Coronary artery (tissue), 2 donors: Measurements from ENCODE around the gene TICAM1.
"Not testable (repeated sequence)": the region's sequence is repeated elsewhere in the genome, so short reads cannot be mapped to it uniquely, and the experiment has no call there.

Source experiments
- DNase-seq: peaks from one replicate; pipeline ENCODE4 v3.0.0-alpha.2; 2017; ENCODE audit warnings: low spot score
- H3K27ac ChIP-seq, 2 donors: fragments of 200-600 bp; sonication (generic); one replicate each; pipeline ENCODE4 v1.5.1; 2016 to 2019
- H3K4me3 ChIP-seq: fragments of 200-600 bp; sonication (generic); 2 replicates; pipeline ENCODE4 v1.5.1; 2016; ENCODE audit warnings: mild to moderate bottlenecking, moderate library complexity
- CTCF ChIP-seq: fragments of 200-600 bp; sonication (generic); IDR thresholded peaks from one replicate; pipeline ENCODE4 v1.5.1; 2019; ENCODE audit warnings: antibody characterized with exemption

The TICAM1 gene

DNA sequence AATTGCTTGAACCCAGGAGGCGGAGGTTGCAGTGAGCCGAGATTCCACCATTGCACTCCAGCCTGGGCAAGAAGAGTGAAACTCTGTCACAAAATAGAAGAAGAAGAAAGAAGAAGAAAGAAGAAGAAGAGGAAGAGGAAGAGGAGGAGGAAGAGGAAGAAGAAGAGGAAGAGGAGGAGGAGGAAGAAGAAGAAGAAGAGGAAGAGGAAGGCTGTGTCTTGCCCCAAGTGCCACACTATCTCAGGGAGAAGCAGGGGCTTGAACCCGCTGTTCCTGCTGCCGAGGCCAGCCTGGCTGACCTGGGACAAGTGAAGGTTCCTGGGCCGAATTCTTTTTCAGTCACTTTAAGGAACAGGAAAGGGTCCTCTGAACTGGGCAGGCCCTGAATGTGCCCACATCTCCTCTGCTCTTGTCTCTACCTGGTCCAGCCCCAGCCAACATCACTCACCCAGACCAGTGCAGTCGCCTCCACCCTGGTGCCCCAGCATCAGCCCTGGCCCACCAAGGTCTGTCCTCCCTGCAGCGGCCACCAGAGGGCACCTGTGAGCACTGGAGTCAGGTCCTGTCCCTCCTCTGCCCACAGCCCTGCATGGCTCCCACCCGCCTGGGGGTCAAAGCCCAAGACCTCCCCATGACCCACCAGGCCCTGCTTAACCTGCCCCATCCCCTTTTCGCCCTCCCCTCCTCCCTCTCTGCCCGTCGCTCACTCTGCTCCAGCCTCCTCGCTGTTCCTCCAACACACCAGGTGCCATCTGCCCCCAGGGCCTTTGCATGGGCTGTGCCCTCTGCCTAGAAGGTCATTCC, 20.0 kb downstream of the TICAM1 start:
- peak; percentile 56 for TF ChIP-seq CTCF
- Histone ChIP-seq H3K27ac (peak overlapping the region; percentile 79 to 93), H3K4me3 (no peak overlapping the region)
- DNase-seq: peak; percentile 88

- DNase-seq: no peak
- Histone ChIP-seq H3K27ac (no peak overlapping the region), H3K4me3 (no peak overlapping the region)
- TF ChIP-seq CTCF: no peak
Measured at GRCh38 chr19:4807188-4807587, 24.3 kb downstream of the TICAM1 start.

DNA sequence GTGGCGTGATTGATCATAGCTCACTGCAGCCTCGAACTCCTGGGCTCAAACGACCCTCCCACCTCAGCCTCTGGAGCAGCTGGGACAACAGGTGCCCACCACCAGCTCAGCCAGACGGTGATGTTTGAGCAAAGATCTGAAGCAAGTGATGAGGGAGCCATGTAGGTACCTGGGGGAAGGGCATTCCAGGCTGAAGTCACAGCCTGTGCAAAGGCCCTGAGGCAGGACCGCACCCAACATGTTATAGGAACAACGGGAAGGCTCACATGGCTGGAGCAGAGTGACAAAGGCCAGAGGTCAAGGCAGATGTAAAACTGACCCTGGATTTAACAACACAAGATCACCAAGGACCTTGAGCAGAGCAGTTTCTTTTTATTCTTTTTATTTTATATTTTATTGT, 25.1 kb downstream of the TICAM1 start:
- Histone ChIP-seq H3K4me3 (no peak overlapping the region), H3K27ac (no peak overlapping the region)
- no peak for DNase-seq
- no peak for TF ChIP-seq CTCF

- DNase-seq, H3K4me3 ChIP-seq, H3K27ac ChIP-seq: not testable (repeated sequence)
Measured at GRCh38 chr19:4805140-4805539, 26.4 kb downstream of the TICAM1 start.

DNA sequence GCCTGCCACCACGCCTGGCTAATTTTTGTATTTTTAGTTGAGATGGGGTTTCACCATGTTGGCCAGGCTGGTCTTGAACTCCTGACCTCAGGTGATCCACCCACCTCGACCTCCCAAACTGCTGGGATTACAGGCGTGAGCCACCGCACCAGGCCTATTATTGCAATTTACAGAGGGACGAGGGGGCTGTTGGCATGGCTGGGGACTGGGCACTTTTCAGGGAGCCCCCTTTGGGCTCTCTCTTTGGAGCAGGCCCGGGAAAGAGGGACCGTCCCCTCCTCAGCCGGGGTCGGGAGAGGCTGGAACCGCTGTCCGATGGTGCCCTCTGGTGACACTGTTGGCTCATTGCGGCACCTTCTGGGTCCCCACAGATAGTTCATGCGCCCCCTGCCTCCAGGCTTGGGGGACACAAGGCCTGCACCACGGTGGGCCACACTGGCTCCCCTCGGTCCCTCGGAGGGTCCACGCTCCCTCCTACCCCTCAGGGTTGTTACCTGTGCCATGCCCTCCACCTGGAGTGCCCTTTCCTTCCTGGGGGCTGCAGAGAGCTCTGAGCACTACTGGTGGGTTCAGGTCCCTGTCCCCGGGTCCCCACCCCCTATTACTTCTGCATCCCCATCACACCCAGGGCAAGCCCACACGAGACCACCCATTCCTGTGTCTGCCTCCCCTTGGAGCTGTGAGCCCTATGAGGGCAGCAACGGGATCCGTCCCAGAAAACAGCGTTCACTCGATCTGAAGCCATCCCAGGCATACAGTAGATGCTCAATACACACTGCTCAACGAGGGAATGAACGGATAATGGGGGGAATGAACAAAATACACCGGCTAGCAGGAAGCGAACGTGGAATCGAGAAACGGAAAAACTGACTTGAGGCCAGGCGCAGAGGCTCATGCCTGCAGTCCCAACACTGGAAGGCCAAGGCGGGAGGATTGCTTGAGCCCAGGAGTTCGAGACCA, 27.5 kb downstream of the TICAM1 start:
- H3K27ac ChIP-seq: no peak overlapping the region
- DNase-seq: no peak
- no peak for TF ChIP-seq CTCF
- no peak overlapping the region for H3K4me3 ChIP-seq

DNA sequence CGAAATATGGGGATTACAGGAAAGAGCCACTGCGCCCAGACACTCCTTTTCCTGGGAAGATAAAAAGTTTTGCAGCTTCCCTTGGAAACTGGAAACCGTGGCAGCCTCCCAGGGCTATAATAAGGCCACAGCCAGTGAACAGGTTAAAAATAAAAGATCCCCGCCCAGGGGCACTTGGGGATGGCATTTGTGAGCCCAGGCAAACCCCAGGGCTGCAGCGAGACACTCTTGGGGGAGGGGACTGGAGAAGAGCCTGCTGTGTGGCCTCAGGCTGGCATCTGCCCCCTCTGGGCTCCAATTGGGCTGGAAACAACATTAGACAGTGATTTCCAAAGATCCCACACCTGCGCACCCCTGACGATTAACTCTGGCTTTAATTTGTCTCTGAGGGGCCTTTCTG, 28.8 kb downstream of the TICAM1 start:
- no peak overlapping the region for H3K27ac ChIP-seq
- H3K4me3 ChIP-seq: no peak overlapping the region
- DNase-seq: no peak
- TF ChIP-seq CTCF: no peak

GRCh38 chr19:4801085-4801619, 30.4 kb downstream of the TICAM1 start:
- Histone ChIP-seq H3K4me3 (no peak overlapping the region), H3K27ac (no peak overlapping the region)
- TF ChIP-seq CTCF: no peak
- no peak for DNase-seq
